G401.6 (cell line): ENCODE measurements around the gene NKX2-8.
A peak's percentile ranks its signal among the peaks of the same experiment; 100 is the strongest.
"Not testable (repeated sequence)": the region's sequence is repeated elsewhere in the genome, so short reads cannot be mapped to it uniquely, and the experiment has no call there.

Experiments
- FAIRE-seq: peaks from 2 replicates; lab custom pipeline; 2012; peaks lifted over from hg19 to GRCh38; lab: Jason Lieb, UNC

NKX2-8 gene

DNA sequence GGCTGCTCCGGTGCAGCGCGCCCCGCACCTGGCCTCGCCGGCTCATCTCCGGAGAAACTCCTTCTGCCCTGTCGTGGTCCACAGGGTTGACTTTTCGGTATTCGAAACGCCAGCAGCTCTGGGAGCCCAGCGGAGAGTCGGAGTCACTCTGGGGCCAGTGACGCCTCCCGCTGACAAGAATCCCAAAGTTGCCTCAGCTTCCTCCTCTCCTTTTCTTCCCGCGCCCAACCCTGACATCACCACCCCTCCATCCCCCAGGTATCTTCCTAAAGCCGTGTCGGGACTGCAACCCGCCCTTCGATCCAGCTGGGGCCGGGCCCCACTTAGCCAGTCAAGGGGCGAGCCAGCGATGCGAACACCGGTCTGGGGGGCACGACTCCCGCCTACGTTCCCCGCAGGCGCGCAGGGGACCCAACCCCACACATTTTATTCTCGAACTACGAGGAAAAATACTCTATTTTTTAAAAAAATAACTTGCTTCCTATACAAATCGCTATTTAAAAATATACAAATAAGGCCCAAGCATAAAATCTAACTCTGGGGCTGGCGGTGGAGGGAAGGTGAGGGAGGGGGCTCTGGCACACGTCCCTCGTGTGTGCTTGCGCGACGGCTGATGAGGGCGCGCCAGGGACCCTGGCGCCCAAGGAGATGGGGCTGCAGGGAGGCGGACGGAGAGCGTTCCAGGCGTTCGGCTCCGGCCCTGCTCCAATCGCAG, 2.1 kb downstream of the NKX2-8 start:
- no peak for FAIRE-seq

DNA sequence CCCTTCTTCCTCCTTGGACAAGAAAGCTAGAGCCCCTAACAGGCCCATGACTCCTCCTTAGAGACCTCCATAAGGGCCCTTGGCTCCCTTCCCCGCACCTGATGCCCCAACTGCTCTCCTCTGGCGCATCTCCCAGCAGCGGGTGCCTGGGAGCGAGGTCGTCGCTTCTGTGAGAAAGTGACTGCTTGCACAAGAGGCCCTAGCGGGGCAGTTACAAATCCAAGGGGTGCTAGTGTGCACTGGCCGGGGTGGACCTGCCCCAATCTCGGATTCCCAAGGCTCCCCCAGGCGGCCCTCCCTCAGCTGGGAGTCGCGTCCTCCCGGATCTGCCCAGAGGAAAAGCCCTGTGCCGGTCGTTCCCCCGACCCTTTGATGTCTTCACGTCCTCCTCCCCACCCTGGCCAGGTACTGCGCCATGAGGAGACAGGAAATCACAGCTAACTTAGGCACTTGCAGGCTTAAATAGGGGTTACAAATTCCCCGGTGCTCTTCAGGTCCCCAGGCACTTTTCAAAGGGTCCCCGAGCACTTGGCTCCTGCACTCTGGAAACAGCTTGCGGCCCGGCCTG, 2.8 kb downstream of the NKX2-8 start:
- FAIRE-seq = no peak

DNA sequence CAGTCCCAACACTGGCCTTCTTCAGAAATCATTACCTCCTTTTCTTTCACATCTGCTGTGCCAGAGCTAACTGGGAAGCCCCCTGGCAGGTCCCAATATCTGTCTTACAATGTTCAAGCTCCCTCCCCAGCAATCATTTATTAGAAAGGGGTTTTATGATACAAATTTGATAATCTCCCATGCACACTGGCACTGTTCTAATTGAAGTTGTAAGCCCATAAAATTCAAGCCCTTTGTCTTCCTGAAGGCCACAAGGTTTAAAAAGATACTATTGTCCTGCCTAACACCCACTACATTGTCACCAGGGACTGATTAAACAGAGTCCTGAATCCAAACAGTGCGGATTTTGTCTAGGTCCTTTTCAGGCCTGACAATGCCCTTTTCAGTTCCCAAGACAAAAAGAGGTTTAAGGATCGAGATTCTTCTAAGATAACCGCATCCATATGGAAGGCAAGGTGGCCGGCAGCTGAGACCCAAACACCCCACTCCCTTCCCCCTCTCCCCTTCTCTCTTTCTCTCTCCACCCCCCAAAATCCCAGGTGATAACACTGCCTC, 3.3 kb downstream of the NKX2-8 start:
- no peak for FAIRE-seq

DNA sequence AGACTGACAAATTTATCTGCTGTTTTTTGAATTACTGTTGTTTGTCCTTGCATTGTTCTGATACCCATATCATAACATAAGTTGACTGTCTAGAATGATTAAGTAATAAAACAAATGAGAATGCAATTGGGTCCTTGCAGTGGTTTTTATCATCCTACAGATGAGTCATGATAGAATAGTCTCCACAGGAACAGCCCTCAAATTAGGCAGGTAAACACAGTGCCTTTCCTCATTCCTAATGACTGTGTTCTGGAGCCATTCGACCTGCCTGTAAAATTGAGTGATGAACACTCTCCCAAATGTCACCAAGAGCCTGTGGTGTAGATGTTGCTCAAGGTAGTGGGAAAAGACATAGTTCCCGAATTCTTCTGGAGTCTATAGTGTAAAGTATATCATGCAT, 12.3 kb downstream of the NKX2-8 start:
- FAIRE-seq = no peak

DNA sequence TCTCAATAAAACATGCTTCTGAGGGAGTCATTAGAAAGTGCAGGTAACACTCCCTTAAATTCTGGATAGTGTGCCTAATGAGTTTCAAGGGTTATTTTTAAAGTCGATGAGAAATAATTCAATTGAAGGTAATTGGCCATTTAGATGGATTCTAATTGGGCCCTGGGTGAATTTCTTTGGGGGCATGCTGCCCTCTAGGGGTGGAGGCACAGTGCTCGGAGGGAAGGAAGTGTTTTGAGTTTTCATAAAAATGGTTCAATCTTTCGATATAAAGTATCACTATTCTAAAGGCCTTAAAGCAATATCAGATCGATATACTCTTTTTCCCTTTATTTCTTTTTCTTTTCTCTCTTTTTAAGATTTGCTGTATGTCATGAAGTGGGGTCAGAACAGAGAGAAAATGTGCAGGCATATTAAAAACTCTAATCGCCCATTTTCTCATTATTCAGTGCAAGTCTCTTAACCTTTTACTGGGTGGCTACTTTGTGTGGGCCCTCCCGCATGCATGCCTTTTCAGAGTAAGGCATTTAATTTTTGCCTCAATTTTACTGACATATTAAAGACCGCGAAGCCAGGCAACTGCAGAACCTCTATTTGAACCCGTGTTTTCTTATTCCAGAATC, 25.5 kb downstream of the NKX2-8 start:
- no peak for FAIRE-seq

DNA sequence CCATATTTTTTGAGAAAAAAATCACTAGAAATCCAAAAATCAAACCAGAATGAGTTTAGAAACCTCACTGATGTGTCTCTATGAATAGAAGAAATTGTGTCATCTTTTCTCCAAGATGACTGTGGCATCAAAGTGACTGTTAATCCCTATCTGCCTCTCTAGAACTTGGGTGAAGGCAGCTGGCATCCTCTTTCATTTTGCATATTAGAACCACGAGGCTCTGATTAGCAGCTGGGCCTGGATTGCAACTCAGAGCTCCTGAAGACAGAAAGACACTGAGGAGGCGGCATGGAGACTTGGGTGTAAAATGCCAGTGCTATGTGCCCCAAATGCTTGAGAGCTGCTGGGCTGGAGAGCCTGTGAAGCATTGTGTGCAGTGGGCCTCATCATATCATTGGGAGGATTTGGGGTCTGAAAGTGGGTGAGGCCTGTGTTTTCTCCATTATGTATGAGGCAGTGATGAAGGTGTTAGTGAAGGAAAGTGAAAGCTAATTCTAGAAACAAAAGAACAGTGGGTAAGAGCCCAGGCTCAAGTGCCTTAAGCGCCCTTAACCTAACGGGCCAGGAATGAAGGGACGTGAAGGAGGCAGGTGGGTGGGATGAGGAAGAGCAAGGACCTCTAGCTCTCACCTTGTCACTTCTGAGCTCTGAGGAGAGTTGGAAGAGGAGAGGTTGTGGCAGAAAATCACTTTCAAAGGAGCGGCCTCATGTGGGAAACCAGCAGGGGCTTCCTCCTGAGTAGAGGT, 26.2 kb downstream of the NKX2-8 start:
- no peak for FAIRE-seq

DNA sequence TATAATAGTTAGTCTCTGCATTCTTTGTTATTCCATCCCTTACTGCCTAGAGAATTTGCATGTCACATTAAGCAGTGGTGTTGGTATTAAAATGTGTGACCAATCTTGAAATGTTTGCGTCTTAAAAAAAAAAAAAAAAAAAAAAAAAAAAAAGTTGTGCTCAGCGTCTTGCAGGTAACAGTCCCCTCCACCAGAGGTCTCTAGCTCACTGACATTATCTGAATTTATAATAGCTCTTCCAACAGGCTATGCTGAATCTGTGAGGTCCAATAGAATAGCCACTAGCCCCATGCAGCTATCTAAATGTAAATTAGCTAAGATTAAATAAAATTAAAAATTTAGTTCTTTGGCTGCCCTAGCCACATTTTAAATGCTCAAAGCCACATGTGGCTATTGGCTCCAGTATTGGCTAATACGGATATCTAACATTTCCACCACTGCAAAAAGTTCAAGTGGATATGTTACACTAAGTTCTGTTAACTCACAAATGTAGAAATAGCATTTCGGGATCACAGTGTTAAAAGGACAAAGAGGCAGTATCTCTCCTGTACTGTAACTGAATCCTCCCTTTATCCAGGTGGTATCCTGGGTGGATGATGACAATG, 28.7 kb downstream of the NKX2-8 start:
- peak; percentile 88 for FAIRE-seq

DNA sequence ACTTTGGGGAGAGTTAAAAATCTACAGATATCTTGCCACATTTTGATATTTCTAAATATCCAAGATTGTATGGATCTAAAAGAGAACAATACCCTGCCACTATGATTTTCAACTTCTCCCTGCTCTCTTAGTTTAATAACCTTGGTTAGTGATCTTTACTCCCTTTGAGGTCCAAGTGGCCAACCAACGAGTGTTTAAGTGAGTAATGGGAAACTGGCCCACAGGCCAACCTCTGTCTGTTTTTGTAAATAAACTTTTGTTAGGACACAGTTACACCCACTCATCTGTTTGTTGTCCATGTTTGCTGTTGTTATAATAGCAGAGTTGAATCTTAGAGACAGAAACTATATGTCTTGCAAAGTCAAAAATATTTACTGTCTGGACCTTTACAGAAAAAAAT, 31.5 kb downstream of the NKX2-8 start:
- no peak for FAIRE-seq

DNA sequence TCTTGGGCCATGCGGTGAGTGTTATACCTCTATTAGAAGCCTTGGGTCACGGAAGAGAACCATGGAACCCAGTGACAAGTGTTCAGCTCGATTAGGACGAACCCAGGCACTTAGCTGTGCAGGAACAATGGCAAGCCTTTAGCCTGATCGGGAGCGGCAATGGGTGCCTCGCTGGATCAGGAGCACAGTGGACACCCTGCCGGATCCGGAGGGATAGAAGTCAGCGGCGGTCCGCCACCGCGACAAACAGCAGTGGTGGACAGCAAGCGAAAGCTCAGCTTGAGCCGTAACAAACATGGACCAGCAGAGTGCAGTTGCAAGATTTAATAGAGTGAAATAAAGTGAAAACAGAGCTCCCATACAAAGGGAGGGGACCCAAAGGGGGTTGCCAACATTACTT, 38.1 kb downstream of the NKX2-8 start:
- not testable (repeated sequence) for FAIRE-seq

DNA sequence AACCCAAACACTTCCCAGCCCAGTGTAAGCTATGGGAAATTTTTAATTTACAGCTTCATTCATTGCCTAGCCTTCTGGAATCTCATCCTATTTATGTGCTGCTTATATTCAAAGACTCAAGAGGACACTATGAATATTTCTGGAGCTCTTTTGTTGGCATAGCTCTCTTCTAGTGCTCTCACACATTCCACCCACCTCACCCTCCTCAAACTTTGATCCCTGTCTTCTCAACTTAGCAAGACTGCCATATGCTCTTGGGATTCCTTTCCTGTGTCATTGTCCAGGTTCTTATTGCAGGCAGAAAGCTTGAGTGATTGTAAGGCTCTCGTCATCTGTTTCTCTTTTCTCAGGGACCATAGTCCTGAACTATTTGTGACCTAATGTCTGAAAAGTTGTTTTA, 44.4 kb downstream of the NKX2-8 start:
- FAIRE-seq = no peak
